PC-9 (cell line): ENCODE measurements around the gene RAD17. TPM values are rescaled to one million over a fixed set of nuclear protein-coding genes. Genes with fewer than 3 reads are reported as not detected.
"Not testable (repeated sequence)": the region's sequence is repeated elsewhere in the genome, so short reads cannot be mapped to it uniquely, and the experiment has no call there.

Experiments used
- BruUV-seq: library from RNA; stranded (reverse); fragments of 400-500 nt; replicated peaks from 2 replicates; lab custom pipeline; 2021; lab: Mats Ljungman, UMichigan
- CTCF ChIA-PET: fragments of 300-600 bp; sonication (Branson Sonifier 250); formaldehyde crosslinking; loops from one replicate; lab custom pipeline; 2022; ENCODE audit warnings: antibody characterized with exemption; lab: Charles Lee
- POLR2A ChIA-PET: fragments of 300-600 bp; sonication (Branson Sonifier 250); formaldehyde crosslinking; loops from one replicate; lab custom pipeline; 2022; ENCODE audit warnings: antibody characterized with exemption; ENCODE audit not compliant: unreplicated experiment; lab: Charles Lee
- DNase-seq, 2 experiments: peaks; one replicate each; pipeline versions ENCODE4 v3.0.0 to v3.0.0-alpha.2; 2015 to 2022; ENCODE audit warnings: mixed read lengths in 1 of 2
- H2AFZ ChIP-seq: fragments of 200-600 bp; sonication (generic); 2 replicates; pipeline ENCODE4 v1.8.1; 2017; ENCODE audit warnings: antibody characterized with exemption
- H3F3A ChIP-seq: fragments of 200-600 bp; sonication (generic); 2 replicates; pipeline ENCODE4 v1.8.1; 2017; ENCODE audit warnings: antibody characterized with exemption, mild to moderate bottlenecking, low read depth; ENCODE audit not compliant: insufficient read depth
- H3K27ac ChIP-seq: fragments of 200-600 bp; sonication (generic); 2 replicates; pipeline ENCODE4 v1.6.1; 2016; ENCODE audit warnings: mixed run types
- H3K27me3 ChIP-seq: fragments of 200-600 bp; sonication (generic); 2 replicates; pipeline ENCODE4 v1.6.1; 2016; ENCODE audit warnings: low read depth, mixed run types; ENCODE audit not compliant: insufficient read depth
- H3K36me3 ChIP-seq: fragments of 200-600 bp; sonication (generic); 2 replicates; pipeline ENCODE4 v1.6.1; 2016; ENCODE audit warnings: low read depth, mixed run types
- H3K4me1 ChIP-seq: fragments of 200-600 bp; sonication (generic); replicated peaks from 2 replicates; pipeline ENCODE4 v1.6.1; 2016; ENCODE audit warnings: mixed run types; ENCODE audit not compliant: insufficient read depth
- H3K4me2 ChIP-seq: fragments of 200-600 bp; sonication (generic); 2 replicates; pipeline ENCODE4 v1.6.1; 2017; ENCODE audit warnings: mixed run types
- H3K4me3 ChIP-seq: fragments of 200-600 bp; sonication (generic); 2 replicates; pipeline ENCODE4 v1.6.1; 2016; ENCODE audit warnings: mixed run types
- H3K79me2 ChIP-seq: fragments of 200-600 bp; sonication (generic); 2 replicates; pipeline ENCODE4 v1.6.1; 2017; ENCODE audit warnings: low read depth, mixed run types
- H3K9me2 ChIP-seq: fragments of 200-600 bp; sonication (generic); 2 replicates; pipeline ENCODE4 v1.8.1; 2017; ENCODE audit warnings: mild to moderate bottlenecking; ENCODE audit not compliant: insufficient read depth
- H3K9me3 ChIP-seq: fragments of 200-600 bp; sonication (generic); 2 replicates; pipeline ENCODE4 v1.8.1; 2016; ENCODE audit warnings: low read depth; ENCODE audit not compliant: insufficient read depth
- H4K20me1 ChIP-seq: fragments of 200-600 bp; sonication (generic); 2 replicates; pipeline ENCODE4 v1.8.1; 2017; ENCODE audit not compliant: insufficient read depth
- EZH2 ChIP-seq: fragments of 200-600 bp; sonication (generic); IDR thresholded peaks from 2 replicates; pipeline ENCODE4 v1.8.0; 2017; ENCODE audit warnings: antibody characterized with exemption, low read depth
- intact Hi-C: fragments of 100-400 bp; cut with micrococcal nuclease; formaldehyde crosslinking; loops from one replicate; pipeline ENCODE4 v1.10.0; 2022; ENCODE audit not compliant: unreplicated experiment
- total RNA-seq: library from RNA; stranded (reverse); gene quantifications from 2 replicates; pipeline ENCODE4 v1.2.3, GENCODE V29; 2021
- TF ChIP-seq, protein P1 (sequence below): fragments of 200-600 bp; sonication (generic); conservative IDR thresholded peaks from 2 replicates; pipeline ENCODE4 v1.6.1; 2017; ENCODE audit warnings: mixed run types, antibody characterized with exemption, mild to moderate bottlenecking, moderate library complexity

RAD17 gene
- total RNA-seq, 1 experiment from 2014 or later: 21.1 TPM

DNA sequence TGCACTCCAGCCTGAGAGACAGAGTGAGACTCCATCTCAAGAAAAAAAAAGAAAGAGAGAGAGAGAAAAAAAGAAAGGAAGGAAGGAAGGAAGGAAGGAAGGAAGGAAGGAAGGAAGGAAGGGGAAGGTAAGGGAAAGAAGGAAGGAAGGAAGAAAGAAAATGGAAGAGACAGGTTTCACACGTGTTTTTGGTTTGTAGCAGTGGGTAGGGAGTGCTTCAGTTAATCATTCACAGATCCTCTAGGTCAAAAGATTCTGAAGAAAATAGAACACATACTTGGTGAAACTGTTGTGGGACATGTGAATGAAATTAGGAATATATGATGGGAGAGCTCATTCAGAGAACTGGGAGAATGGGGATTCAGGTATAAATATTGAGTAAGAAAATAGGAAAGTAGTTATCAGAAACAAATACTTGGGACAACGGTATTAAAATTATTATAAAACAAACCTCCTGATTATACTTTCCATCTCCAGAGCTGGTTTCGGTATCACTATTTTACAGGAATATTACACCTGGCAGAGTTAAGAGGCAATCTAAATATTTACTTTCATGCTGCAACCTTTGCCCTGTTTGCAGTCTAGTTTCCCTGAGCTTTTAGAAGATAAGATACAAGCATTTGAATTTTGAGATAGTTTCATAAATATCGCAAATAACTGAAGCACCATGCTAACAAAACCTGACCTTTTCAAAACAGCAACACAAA, 82.5 kb downstream of the RAD17 start:
- intact Hi-C loops: no loop called here
- POLR2A ChIA-PET: no interaction called here
- H3K4me3 ChIP-seq: no peak overlapping the region
- H3F3A ChIP-seq: peaks cover 11% of the 10 kb centered on the region; the same call in 1 of the 2 replicates
- no TSS peak for BruUV-seq
- no peak overlapping the region for H3K27ac ChIP-seq
- H3K9me3 ChIP-seq: 0 out of 2 replicates have a peak, but pooled peaks cover 3% of the 10 kb centered on the region
- CTCF ChIA-PET: no interaction called here
- H3K4me1 ChIP-seq: peaks cover 13% of the 10 kb centered on the region
- TF ChIP-seq, protein P1, sequence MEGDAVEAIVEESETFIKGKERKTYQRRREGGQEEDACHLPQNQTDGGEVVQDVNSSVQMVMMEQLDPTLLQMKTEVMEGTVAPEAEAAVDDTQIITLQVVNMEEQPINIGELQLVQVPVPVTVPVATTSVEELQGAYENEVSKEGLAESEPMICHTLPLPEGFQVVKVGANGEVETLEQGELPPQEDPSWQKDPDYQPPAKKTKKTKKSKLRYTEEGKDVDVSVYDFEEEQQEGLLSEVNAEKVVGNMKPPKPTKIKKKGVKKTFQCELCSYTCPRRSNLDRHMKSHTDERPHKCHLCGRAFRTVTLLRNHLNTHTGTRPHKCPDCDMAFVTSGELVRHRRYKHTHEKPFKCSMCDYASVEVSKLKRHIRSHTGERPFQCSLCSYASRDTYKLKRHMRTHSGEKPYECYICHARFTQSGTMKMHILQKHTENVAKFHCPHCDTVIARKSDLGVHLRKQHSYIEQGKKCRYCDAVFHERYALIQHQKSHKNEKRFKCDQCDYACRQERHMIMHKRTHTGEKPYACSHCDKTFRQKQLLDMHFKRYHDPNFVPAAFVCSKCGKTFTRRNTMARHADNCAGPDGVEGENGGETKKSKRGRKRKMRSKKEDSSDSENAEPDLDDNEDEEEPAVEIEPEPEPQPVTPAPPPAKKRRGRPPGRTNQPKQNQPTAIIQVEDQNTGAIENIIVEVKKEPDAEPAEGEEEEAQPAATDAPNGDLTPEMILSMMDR: no peak
- TF ChIP-seq EZH2: no peak
- no peak overlapping the region; the same call in 1 of the 2 replicates for H3K4me2 ChIP-seq
- H4K20me1 ChIP-seq: no peaks in the 10 kb centered on the region
- no peaks in the 10 kb centered on the region for H3K9me2 ChIP-seq
- no peaks in the 10 kb centered on the region for H3K36me3 ChIP-seq
- no peak overlapping the region for H2AFZ ChIP-seq
- no peak for DNase-seq
- H3K27me3 ChIP-seq: no peaks in the 10 kb centered on the region
- H3K79me2 ChIP-seq: no peaks in the 10 kb centered on the region

DNA sequence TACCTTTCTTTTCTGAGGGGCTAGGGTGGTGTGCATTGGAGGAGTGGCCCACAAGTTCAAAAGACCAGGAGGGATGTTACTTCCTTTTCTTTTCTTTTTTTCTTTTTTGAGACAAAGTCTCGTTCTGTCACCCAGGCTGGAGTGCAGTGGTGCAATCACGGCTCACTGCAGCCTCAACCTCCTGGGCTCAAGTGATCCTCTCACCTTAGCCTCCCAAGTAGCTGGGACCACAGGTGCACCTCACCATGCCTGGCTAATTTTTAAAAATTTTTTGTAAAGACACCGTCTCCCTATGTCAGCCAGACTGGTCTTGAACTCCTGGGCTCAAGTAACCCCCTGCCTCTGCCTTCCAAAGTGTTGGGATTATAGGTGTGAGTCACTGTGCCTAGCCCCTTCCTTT, 83.9 kb downstream of the RAD17 start:
- H3K9me2 ChIP-seq, intact Hi-C loops, H3K27me3 ChIP-seq, DNase-seq, H3K27ac ChIP-seq, H3K36me3 ChIP-seq, H3K79me2 ChIP-seq, H3K9me3 ChIP-seq, H4K20me1 ChIP-seq, H2AFZ ChIP-seq, H3K4me3 ChIP-seq, BruUV-seq: not testable (repeated sequence)
- CTCF ChIA-PET: interaction anchor here (0.5 to 0.6 kb wide), 2 partner anchors 87 to 175 kb away, joined by 3 read pairs; no protein-coding TSS in a partner anchor
- Histone ChIP-seq H3K4me1 (peaks cover 13% of the 10 kb centered on the region), H3K4me2 (peak overlapping the region; percentile 62), H3F3A (peaks cover 11% of the 10 kb centered on the region; the same call in 1 of the 2 replicates)
- POLR2A ChIA-PET: interaction anchor here (0.5 to 0.6 kb wide), 5 partner anchors 14 to 360 kb away, joined by 3 to 5 read pairs (median 4); partner anchors contain the start of gene SLC30A5

DNA sequence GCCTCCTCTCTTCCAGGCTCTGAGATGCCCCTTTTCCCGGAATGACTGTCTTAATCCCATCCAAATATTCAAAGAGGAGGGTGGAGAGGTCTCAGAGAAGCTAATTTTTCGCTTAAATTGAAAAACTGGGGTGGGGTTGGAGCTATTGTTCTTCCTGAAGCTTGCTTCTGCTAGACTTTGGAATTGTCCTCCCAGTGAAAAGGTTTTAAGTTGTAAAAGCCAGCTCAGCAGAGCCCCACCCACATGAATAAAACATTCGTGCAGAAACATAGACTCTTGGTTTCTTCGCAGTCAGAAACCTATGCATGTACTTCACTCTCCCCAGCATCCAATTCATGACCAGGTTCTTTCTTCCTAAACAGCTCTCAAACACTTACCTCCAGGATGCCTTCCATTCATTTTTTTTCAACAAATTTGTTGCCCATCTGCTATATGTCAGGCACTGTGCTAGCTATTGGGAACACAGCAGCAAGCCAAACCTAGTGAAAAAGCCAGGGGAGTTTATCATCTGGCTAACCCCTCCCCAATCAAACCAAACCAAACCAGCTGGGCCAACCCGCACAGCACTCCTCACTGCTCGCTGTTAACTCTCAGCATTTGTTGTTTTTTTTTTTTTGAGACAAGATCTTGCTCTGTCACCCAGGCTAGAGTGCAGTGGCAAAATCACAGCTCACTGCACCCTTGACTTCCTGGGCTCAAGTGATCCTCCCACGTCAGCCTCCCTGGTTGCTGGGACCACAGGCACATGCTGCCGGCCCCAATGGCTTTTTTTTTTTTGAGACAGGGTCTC, 85.0 kb downstream of the RAD17 start:
- peaks cover 13% of the 10 kb centered on the region for H3K4me1 ChIP-seq
- ChIA-PET POLR2A (no interaction called here), CTCF (interaction anchor here (0.7 kb wide), 1 partner anchor 48 kb away, joined by 3 read pairs; no protein-coding TSS in a partner anchor)
- peak overlapping the region; percentile 62 for H3K4me2 ChIP-seq
- no peaks in the 10 kb centered on the region for H3K27me3 ChIP-seq
- DNase-seq: no peak
- peaks cover 7% of the 10 kb centered on the region; the same call in 1 of the 2 replicates for H3F3A ChIP-seq
- H3K36me3 ChIP-seq: no peaks in the 10 kb centered on the region
- peak overlapping the region; percentile 22; the same call in 1 of the 2 replicates for H3K4me3 ChIP-seq
- peak overlapping the region; percentile 74 for H2AFZ ChIP-seq
- peaks cover 3% of the 10 kb centered on the region; the same call in 1 of the 2 replicates for H3K9me3 ChIP-seq
- intact Hi-C loops: no loop called here
- H3K9me2 ChIP-seq: no peaks in the 10 kb centered on the region
- H3K27ac ChIP-seq: 0 out of 2 replicates have a peak overlapping the region, but pooled peaks have one; percentile 11
- TF ChIP-seq EZH2: no peak
- TF ChIP-seq, protein P1: no peak
- no peaks in the 10 kb centered on the region for H3K79me2 ChIP-seq
- TSS peak; percentile 34 for BruUV-seq
- H4K20me1 ChIP-seq: no peaks in the 10 kb centered on the region

DNA sequence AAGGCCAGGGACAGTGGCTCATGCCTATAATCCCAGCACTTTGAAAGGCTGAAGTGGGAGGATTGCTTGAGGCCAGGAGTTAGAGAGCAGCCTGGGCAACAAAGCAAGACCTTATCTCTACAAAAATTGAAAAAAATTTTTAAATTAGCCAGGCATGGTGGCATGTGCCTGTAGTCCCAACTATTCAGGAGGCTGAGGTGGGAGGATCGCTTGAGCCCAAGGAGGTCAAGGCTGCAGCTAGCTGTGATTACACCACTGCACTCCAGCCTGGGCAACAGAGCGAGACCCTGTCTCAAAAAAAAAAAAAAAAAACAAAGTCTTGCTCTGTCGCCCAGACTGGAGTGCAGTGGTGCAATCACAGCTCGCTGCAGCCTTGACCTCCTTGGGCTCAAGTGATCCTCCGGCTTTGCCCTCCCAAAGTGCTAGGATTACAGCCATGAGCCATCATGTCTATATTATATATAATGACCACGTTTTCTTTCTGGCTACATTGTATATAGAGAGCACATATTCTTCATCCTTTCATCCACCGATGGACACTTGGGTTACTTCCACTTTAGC, 85.9 kb downstream of the RAD17 start:
- H2AFZ ChIP-seq, H3K36me3 ChIP-seq, DNase-seq, H3K4me2 ChIP-seq, H3K27me3 ChIP-seq, POLR2A ChIA-PET, H3K9me3 ChIP-seq, BruUV-seq, CTCF ChIA-PET, H3K79me2 ChIP-seq, intact Hi-C loops, H3F3A ChIP-seq, H4K20me1 ChIP-seq, H3K4me1 ChIP-seq, H3K27ac ChIP-seq, H3K9me2 ChIP-seq, H3K4me3 ChIP-seq: not testable (repeated sequence)
